Right cardiac atrium (tissue), 5 donors: Measurements from ENCODE around the gene BCL2L2. TPM values are rescaled to one million over a fixed set of nuclear protein-coding genes. Genes with fewer than 3 reads are reported as not detected.
A peak's percentile ranks its signal among the peaks of the same experiment; 100 is the strongest.

Source experiments
- ATAC-seq, 2 donors: fragments of 200-7000 bp; cut with Tn5 transposase; one replicate each; pipeline versions ENCODE4 v1.8.0 to v1.9.1; 2020; ENCODE audit warnings: moderate library complexity in 2 of 2, mild to moderate bottlenecking in 1 of 2
- DNase-seq, 3 donors: peaks; one replicate each; pipeline ENCODE4 v3.0.0-alpha.2; 2020
- H3K27ac ChIP-seq: one replicate; pipeline ENCODE4 v1.5.1; 2013; ENCODE audit warnings: mild to moderate bottlenecking, low read length, control low read depth, moderate library complexity
- H3K27me3 ChIP-seq: one replicate; pipeline ENCODE4 v1.6.1; 2013; ENCODE audit not compliant: control insufficient read depth, insufficient read depth
- H3K4me1 ChIP-seq: one replicate; pipeline ENCODE4 v1.6.1; 2013; ENCODE audit warnings: low read length; ENCODE audit not compliant: control insufficient read depth, insufficient read depth
- H3K4me3 ChIP-seq: one replicate; pipeline ENCODE4 v1.5.1; 2013; ENCODE audit warnings: low read length, control low read depth
- H3K9me3 ChIP-seq: one replicate; pipeline ENCODE4 v1.6.1; 2013; ENCODE audit warnings: low read length; ENCODE audit not compliant: control insufficient read depth
- WGBS: extraction: QIAGEN DNeasy Blood & Tissue Kit; methylation state at CpG from one replicate; pipeline ENCODE4 v1.1.7; 2013; 5-methylcytosine and 5-hydroxymethylcytosine counted together
- intact Hi-C, 4 donors: fragments of 100-400 bp; cut with DNase I; formaldehyde crosslinking; loops; one replicate each; pipeline versions ENCODE4 v1.11.0 to v1.14.0; 2022 to 2023
- polyA plus RNA-seq: library from polyadenylated mRNA; stranded (reverse); fragments of 200-250 nt; gene quantifications from one replicate; pipeline ENCODE4 v1.2.3, GENCODE V29; 2013
- total RNA-seq, 4 donors: library from RNA; stranded (reverse); fragmentation: NEBNext Ultra II Directional; extraction: Animal tissue kit (Norgen Biotek cat#: 25700); gene quantifications; one replicate each; pipeline ENCODE4 v1.2.1, GENCODE V29; 2021
- donor health status: healthy with polysubstance abuse.
- donor health status: DM: no; HTN: yes; CAD: no.
- donor health status: DM: no; HTN: no; CAD: no.
- donor health status: DM: no; HTN: yes; CAD: no; lungs with severe emphysema.
- donor health status: DM: yes; HTN: yes; CAD: no.

BCL2L2 gene
- total and polyA plus RNA-seq, 5 donors = 38.1 to 51.9 (median 48.4) TPM

GRCh38 chr14:23348297-23348655 lies 41.6 kb downstream of the BCL2L2 start:
- Histone ChIP-seq H3K27me3 (no peaks in the 10 kb centered on the region), H3K9me3 (no peaks in the 10 kb centered on the region), H3K4me1 (peaks cover 2% of the 10 kb centered on the region), H3K27ac (no peak overlapping the region), H3K4me3 (no peak overlapping the region)
- ATAC-seq (no peak), DNase-seq (peak in 1 of 3 donors; percentile 32)
- intact Hi-C loops = no loop called here
- WGBS = 83% methylated on average over 6 of the region's 6 CpGs

- H3K4me1 ChIP-seq = peaks cover 4% of the 10 kb centered on the region
- no peaks in the 10 kb centered on the region for H3K27me3 ChIP-seq
- H3K9me3 ChIP-seq = no peaks in the 10 kb centered on the region
- peak in 1 of 3 donors; percentile 24 for DNase-seq
- WGBS = 90% methylated on average over 8 of the region's 8 CpGs
- H3K27ac ChIP-seq = no peak overlapping the region
- no peak for ATAC-seq
- no peak overlapping the region for H3K4me3 ChIP-seq
- intact Hi-C loops = no loop called here
Observed at GRCh38 chr14:23349156-23349845, 42.7 kb downstream of the BCL2L2 start.

DNA sequence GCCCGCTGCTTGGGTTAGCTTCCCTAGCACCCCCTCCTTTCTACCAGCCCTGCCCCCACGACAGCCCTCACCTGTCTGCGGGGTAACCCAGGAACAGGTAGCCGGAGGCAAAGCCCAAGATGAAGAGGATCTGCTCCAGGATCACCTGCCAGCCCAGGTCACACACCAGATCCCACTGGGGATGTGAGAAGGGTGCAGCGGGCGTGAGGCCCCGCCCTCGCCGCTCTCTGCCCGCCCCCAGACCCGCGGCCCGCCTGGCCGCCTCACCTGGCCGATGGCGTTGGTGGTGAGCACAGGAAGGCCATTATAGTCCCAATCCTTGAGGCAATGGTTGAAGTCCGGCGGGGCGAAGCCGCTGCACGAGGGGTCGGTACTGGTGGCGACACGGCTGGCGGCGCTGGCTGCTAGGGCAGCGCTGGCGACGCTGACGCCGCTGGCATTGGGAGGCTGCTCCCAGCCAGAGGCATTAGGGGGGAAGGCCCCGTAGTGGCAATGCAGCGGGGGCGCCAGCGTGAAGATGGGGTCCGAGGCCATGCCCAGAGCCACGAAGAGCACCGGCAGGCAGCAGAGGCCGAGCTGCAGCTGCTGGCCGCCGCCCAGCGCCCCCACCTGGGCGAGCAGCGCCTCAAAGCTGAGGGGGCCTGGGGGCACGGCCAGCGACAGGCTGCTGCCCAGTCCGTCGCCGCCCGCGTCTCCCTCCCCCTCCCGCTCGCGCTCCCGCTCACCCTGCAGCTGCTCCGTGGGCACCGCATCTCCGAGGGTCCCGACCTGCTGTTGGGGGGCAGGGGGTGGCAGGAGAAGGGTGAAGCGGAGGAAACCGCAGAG lies 45.3 kb downstream of the BCL2L2 start:
- H3K4me3 ChIP-seq = peak overlapping the region; percentile 50
- H3K4me1 ChIP-seq = peaks cover 4% of the 10 kb centered on the region
- 11% methylated on average over 61 of the region's 61 CpGs for WGBS
- H3K27ac ChIP-seq = no peak overlapping the region
- ATAC-seq = peak; percentile 36 to 44
- intact Hi-C loops = no loop called here
- DNase-seq = peak in 2 of 3 donors; percentile 72
- no peaks in the 10 kb centered on the region for H3K27me3 ChIP-seq
- H3K9me3 ChIP-seq = no peaks in the 10 kb centered on the region

DNA sequence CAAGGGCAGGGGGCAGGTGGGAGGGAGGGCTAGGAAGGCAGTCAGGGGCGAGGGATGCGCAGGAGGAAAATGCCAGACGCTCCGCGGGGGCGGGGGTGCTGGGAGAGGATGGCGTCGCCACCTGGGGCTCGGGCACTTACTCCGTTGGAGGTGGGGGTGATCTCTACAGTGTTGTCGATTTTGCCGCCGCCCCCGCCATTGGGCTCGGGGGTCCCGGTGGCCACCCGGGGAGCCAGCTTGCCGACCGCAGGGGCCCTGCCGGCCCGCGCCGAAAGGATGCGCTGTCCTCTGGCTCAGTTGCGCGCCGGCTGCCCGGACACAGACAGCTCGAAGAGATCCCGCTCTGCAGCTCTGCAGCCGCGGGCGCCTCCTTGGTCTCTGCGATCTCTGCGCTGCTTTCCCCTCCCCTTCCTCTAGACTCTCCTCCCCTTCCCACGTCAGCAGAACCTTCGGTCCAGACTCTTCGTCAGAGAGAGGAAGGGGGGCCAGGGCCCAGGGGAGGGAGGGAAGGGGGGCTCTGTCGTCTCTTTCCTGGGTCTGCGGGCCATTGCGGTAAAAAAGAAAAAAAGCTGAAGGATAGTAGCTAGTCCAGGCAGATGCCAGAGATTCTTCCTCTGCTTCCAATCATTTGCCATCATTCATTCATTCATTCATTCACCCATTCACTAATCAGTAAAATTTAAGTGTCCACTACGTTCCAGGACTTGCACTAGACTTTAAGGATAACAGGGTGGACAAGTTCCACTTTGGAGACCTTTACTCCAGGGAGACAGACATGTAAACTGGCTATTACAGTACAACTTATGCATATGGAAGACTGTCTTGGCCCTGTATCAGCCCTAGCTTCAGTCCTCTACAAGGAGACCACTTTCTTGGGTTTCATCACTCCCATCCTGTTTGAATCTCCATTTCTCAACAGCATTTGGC lies 46.1 kb downstream of the BCL2L2 start, which contains the start of gene SLC22A17:
SLC22A17 (minus strand) TSS at position 382 of the 927 bp plus-strand sequence.
- intact Hi-C loops = no loop called here
- Histone ChIP-seq H3K9me3 (no peaks in the 10 kb centered on the region), H3K27ac (peak within 1 kb of the TSS; percentile 3), H3K4me1 (peaks cover 4% of the 10 kb centered on the region), H3K27me3 (no peaks in the 10 kb centered on the region), H3K4me3 (peak within 1 kb of the TSS; percentile 50)
- WGBS = 2% methylated on average over 42 of the region's 42 CpGs
- ATAC-seq (peak; percentile 92 to 93), DNase-seq (peak; percentile 85 to 94 (median 92))

DNA sequence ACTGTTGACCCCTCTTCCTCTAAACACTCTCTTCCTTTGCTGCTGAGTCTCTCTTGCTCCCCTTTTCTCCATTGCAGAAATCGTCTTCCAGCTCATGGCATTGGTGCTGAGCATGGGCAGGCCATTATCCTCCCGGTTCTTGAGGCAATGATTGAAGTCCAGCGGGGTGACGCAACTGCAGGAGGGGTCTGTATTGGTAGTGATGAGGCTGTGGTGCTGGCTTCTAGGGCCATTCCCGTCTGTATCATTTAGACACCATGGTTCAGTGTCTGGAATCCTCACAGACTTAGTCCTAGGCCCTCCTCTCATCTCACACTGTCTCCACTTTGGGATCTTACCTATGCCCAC lies 46.8 kb downstream of the BCL2L2 start:
- Histone ChIP-seq H3K4me3 (no peak overlapping the region), H3K27ac (no peak overlapping the region), H3K9me3 (no peaks in the 10 kb centered on the region), H3K4me1 (peaks cover 4% of the 10 kb centered on the region), H3K27me3 (no peaks in the 10 kb centered on the region)
- 77% methylated on average over 5 of the region's 5 CpGs for WGBS
- ATAC-seq (no peak), DNase-seq (peak in 1 of 3 donors; percentile 33)
- intact Hi-C loops = no loop called here

DNA sequence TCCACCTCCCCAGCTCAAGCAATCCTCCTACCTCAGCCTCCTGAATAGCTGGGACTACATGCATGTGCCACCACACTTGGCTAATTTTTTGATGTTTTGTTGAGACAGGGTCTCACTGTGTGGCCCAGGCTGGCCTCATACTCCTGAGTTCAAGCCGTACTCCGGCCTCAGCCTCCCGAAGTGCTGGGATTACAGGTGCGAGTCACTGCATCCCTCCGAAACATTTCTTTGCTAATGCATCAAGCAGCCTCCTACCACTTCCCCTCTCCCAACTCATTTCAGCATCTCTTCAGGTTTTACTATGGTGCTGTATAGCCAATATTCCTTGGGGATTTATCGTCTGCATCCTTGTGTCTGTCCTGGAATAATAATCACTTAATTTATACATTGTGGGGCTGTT lies 48.4 kb downstream of the BCL2L2 start:
- 85% methylated on average over 6 of the region's 6 CpGs for WGBS

DNA sequence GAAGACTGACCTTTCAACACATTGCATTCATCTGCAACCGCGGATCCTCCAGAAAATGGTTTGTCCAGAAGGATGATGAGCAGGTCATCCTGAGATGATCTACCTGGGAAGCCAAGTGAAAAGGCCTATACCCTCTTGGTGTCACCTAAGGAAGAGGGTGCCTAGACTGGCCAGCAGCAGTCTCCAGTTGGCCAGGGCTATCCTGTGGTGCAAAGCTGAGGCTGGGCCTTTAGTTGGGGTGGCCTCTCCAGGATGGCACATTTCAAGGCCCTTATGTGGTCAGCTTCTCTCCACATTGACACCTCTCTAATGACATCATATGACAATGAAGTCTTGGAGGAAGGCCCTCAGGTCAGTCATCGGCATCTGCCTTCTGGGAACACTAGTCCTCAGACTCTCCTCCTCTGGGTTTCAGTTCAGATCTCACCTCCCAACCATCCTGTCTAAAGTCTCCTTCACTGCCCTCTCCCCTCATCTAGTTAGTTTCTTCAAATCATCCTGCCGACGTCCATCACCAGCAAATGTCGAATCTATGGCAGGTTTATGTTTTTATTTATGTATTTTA lies 49.3 kb downstream of the BCL2L2 start:
- peaks cover 4% of the 10 kb centered on the region for H3K4me1 ChIP-seq
- no peak overlapping the region for H3K4me3 ChIP-seq
- DNase-seq (peak in 1 of 3 donors; percentile 32), ATAC-seq (no peak)
- H3K27me3 ChIP-seq = no peaks in the 10 kb centered on the region
- H3K9me3 ChIP-seq = no peaks in the 10 kb centered on the region
- WGBS = 83% methylated on average over 6 of the region's 6 CpGs
- intact Hi-C loops = no loop called here
- no peak overlapping the region for H3K27ac ChIP-seq

More for the DNA sequence above, 48.4 kb downstream of the BCL2L2 start:
- ATAC-seq (no peak), DNase-seq (peak in 1 of 3 donors; percentile 5)
- peaks cover 4% of the 10 kb centered on the region for H3K4me1 ChIP-seq
- no peak overlapping the region for H3K27ac ChIP-seq
- H3K9me3 ChIP-seq = no peaks in the 10 kb centered on the region
- no peaks in the 10 kb centered on the region for H3K27me3 ChIP-seq
- H3K4me3 ChIP-seq = no peak overlapping the region
- intact Hi-C loops = no loop called here

GRCh38 chr14:23356662-23357061 lies 50.0 kb downstream of the BCL2L2 start:
- peaks cover 4% of the 10 kb centered on the region for H3K4me1 ChIP-seq

DNA sequence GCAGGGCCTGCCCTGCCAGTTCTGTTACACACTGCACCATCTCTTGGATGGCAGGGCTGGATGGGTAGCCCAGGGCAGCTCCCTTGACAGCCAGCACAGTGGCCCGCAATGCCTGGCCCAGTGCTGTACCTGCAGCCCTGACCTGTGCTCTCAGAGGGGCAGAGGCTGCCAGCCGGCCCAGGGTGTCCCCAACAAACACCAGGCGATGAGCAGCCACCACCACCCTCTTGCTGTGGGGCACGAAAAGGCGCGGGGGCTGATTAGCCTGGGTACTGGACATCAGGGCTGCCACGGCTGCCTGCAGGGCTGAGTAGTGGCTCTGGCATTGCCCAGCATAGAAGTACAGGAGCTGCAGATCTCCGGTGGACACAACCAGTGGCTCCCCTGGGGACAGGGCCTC lies 50.6 kb downstream of the BCL2L2 start:
- 83% methylated on average over 8 of the region's 8 CpGs for WGBS
- H3K9me3 ChIP-seq = no peaks in the 10 kb centered on the region
- peaks cover 4% of the 10 kb centered on the region for H3K4me1 ChIP-seq
- H3K4me3 ChIP-seq = no peak overlapping the region
- no peaks in the 10 kb centered on the region for H3K27me3 ChIP-seq
- intact Hi-C loops = no loop called here
- H3K27ac ChIP-seq = no peak overlapping the region
- peak in 2 of 3 donors; percentile 46 to 51 for DNase-seq
- no peak for ATAC-seq

More at GRCh38 chr14:23356662-23357061, 50.0 kb downstream of the BCL2L2 start:
- no peaks in the 10 kb centered on the region for H3K27me3 ChIP-seq
- no peak overlapping the region for H3K27ac ChIP-seq
- H3K4me3 ChIP-seq = no peak overlapping the region
- H3K9me3 ChIP-seq = no peaks in the 10 kb centered on the region
- no peak for DNase-seq
- intact Hi-C loops = no loop called here
- 91% methylated on average over 4 of the region's 4 CpGs for WGBS
- no peak for ATAC-seq

GRCh38 chr14:23358042-23358441 lies 51.4 kb downstream of the BCL2L2 start:
- DNase-seq (no peak), ATAC-seq (no peak)
- intact Hi-C loops = no loop called here
- no peaks in the 10 kb centered on the region for H3K27me3 ChIP-seq
- no peaks in the 10 kb centered on the region for H3K9me3 ChIP-seq
- WGBS = 68% methylated on average over 3 of the region's 3 CpGs
- no peak overlapping the region for H3K4me3 ChIP-seq
- H3K27ac ChIP-seq = no peak overlapping the region
- H3K4me1 ChIP-seq = peaks cover 4% of the 10 kb centered on the region
